ENCODE results near the gene DNAJC12.
"Not testable (repeated sequence)": the region's sequence is repeated elsewhere in the genome, so short reads cannot be mapped to it uniquely, and the experiment has no call there.

Gene DNAJC12

GRCh38 chr10:67772151-67772550 is 65.8 kb downstream of the DNAJC12 start:
- no peak overlapping the region for H3K27ac ChIP-seq (ENCODE audit: low read length)
- no peak overlapping the region for H3K4me3 ChIP-seq (ENCODE audit: low read length)
- H3K9ac ChIP-seq (ENCODE audit: low read depth, low read length): no peak overlapping the region
- no peaks in the 10 kb centered on the region for H3K9me3 ChIP-seq (ENCODE audit: insufficient read depth, low read depth, low read length)
- H3K36me3 ChIP-seq (ENCODE audit: insufficient read depth, low read depth, low read length): no peaks in the 10 kb centered on the region
- H3K4me1 ChIP-seq (ENCODE audit: insufficient read depth, low read length): 0 out of 2 replicates have a peak, but pooled peaks cover 3% of the 10 kb centered on the region
- H3K27me3 ChIP-seq (ENCODE audit: insufficient read depth, low read length): no peaks in the 10 kb centered on the region

- Histone ChIP-seq H3K9ac (ENCODE audit: low read depth, low read length) (no peak overlapping the region), H3K4me3 (ENCODE audit: low read length) (no peak overlapping the region), H3K4me1 (ENCODE audit: insufficient read depth, low read length) (0 out of 2 replicates have a peak, but pooled peaks cover 3% of the 10 kb centered on the region), H3K27ac (ENCODE audit: low read length) (no peak overlapping the region), H3K9me3 (ENCODE audit: insufficient read depth, low read depth, low read length) (no peaks in the 10 kb centered on the region), H3K36me3 (ENCODE audit: insufficient read depth, low read depth, low read length) (no peaks in the 10 kb centered on the region), H3K27me3 (ENCODE audit: insufficient read depth, low read length) (no peaks in the 10 kb centered on the region)
These were observed 66.8 kb downstream of the DNAJC12 start for GRCh38 chr10:67771200-67771599.

GRCh38 chr10:67770537-67770936 is 67.5 kb downstream of the DNAJC12 start:
- Histone ChIP-seq H3K4me3 (ENCODE audit: low read length) (no peak overlapping the region), H3K9ac (ENCODE audit: low read depth, low read length) (no peak overlapping the region), H3K27ac (ENCODE audit: low read length) (no peak overlapping the region), H3K9me3 (ENCODE audit: insufficient read depth, low read depth, low read length) (no peaks in the 10 kb centered on the region), H3K4me1 (ENCODE audit: insufficient read depth, low read length) (0 out of 2 replicates have a peak, but pooled peaks cover 3% of the 10 kb centered on the region), H3K36me3 (ENCODE audit: insufficient read depth, low read depth, low read length) (no peaks in the 10 kb centered on the region), H3K27me3 (ENCODE audit: insufficient read depth, low read length) (no peaks in the 10 kb centered on the region)

- H3K4me1 ChIP-seq (ENCODE audit: insufficient read depth, low read length): no peaks in the 10 kb centered on the region
- no peak overlapping the region for H3K9ac ChIP-seq (ENCODE audit: low read depth, low read length)
- H3K4me3 ChIP-seq (ENCODE audit: low read length): no peak overlapping the region
- H3K27me3 ChIP-seq (ENCODE audit: insufficient read depth, low read length): peaks cover 7% of the 10 kb centered on the region; the same call in 1 of the 2 replicates
- no peaks in the 10 kb centered on the region for H3K36me3 ChIP-seq (ENCODE audit: insufficient read depth, low read depth, low read length)
- H3K27ac ChIP-seq (ENCODE audit: low read length): no peak overlapping the region
- H3K9me3 ChIP-seq (ENCODE audit: insufficient read depth, low read depth, low read length): no peaks in the 10 kb centered on the region
These were observed 70.7 kb downstream of the DNAJC12 start for GRCh38 chr10:67767244-67767643.

GRCh38 chr10:67764012-67764822 is 73.8 kb downstream of the DNAJC12 start:
- Histone ChIP-seq H3K4me1 (ENCODE audit: insufficient read depth, low read length) (no peaks in the 10 kb centered on the region), H3K9me3 (ENCODE audit: insufficient read depth, low read depth, low read length) (no peaks in the 10 kb centered on the region), H3K36me3 (ENCODE audit: insufficient read depth, low read depth, low read length) (no peaks in the 10 kb centered on the region), H3K9ac (ENCODE audit: low read depth, low read length) (peak overlapping the region; percentile 91), H3K4me3 (ENCODE audit: low read length) (peak overlapping the region; percentile 90), H3K27me3 (ENCODE audit: insufficient read depth, low read length) (peaks cover 7% of the 10 kb centered on the region; the same call in 1 of the 2 replicates), H3K27ac (ENCODE audit: low read length) (peak overlapping the region; percentile 4)

- H3K36me3 ChIP-seq (ENCODE audit: insufficient read depth, low read depth, low read length): no peaks in the 10 kb centered on the region
- peak overlapping the region; percentile 90 for H3K4me3 ChIP-seq (ENCODE audit: low read length)
- peak overlapping the region; percentile 84 for H3K9ac ChIP-seq (ENCODE audit: low read depth, low read length)
- H3K9me3 ChIP-seq (ENCODE audit: insufficient read depth, low read depth, low read length): no peaks in the 10 kb centered on the region
- H3K27me3 ChIP-seq (ENCODE audit: insufficient read depth, low read length): peaks cover 7% of the 10 kb centered on the region; the same call in 1 of the 2 replicates
- H3K4me1 ChIP-seq (ENCODE audit: insufficient read depth, low read length): no peaks in the 10 kb centered on the region
- no peak overlapping the region for H3K27ac ChIP-seq (ENCODE audit: low read length)
These were observed 74.4 kb downstream of the DNAJC12 start for GRCh38 chr10:67763499-67764011.

- not testable (repeated sequence) for H3K9ac ChIP-seq (ENCODE audit: low read depth, low read length); H3K4me1 ChIP-seq (ENCODE audit: insufficient read depth, low read length); H3K4me3 ChIP-seq (ENCODE audit: low read length); H3K9me3 ChIP-seq (ENCODE audit: insufficient read depth, low read depth, low read length); H3K27me3 ChIP-seq (ENCODE audit: insufficient read depth, low read length); H3K27ac ChIP-seq (ENCODE audit: low read length); H3K36me3 ChIP-seq (ENCODE audit: insufficient read depth, low read depth, low read length)
These were observed 75.4 kb downstream of the DNAJC12 start for GRCh38 chr10:67762567-67762966.

GRCh38 chr10:67760272-67760671 is 77.7 kb downstream of the DNAJC12 start:
- no peaks in the 10 kb centered on the region for H3K36me3 ChIP-seq (ENCODE audit: insufficient read depth, low read depth, low read length)
- H3K27me3 ChIP-seq (ENCODE audit: insufficient read depth, low read length): peaks cover 7% of the 10 kb centered on the region; the same call in 1 of the 2 replicates
- no peaks in the 10 kb centered on the region for H3K4me1 ChIP-seq (ENCODE audit: insufficient read depth, low read length)
- no peak overlapping the region for H3K4me3 ChIP-seq (ENCODE audit: low read length)
- no peak overlapping the region for H3K9ac ChIP-seq (ENCODE audit: low read depth, low read length)
- no peaks in the 10 kb centered on the region for H3K9me3 ChIP-seq (ENCODE audit: insufficient read depth, low read depth, low read length)
- no peak overlapping the region for H3K27ac ChIP-seq (ENCODE audit: low read length)

Measured in iPS-20b (cell line).